ENCODE measurements around the gene LYRM2.

- TF ChIP-seq POLR2A (IDR thresholded peaks at IDR 0.05; ENCODE audit: low read length) (no peak), GATA1 (IDR thresholded peaks at IDR 0.05; ENCODE audit: low read depth, low read length) (no peak)
These were observed 33.9 kb downstream of the LYRM2 start for GRCh38 chr6:89604653-89605052.

All from erythroblast (primary cell).